Panc1 (cell line): ENCODE data around the gene GDF2.

ENCODE experiments used
- CTCF ChIP-seq: fragments of 450-650 bp; IDR thresholded peaks from 2 replicates; pipeline ENCODE4 v1.5.1; 2017; ENCODE audit warnings: mild to moderate bottlenecking
- POLR2AphosphoS5 ChIP-seq: IDR thresholded peaks from 2 replicates; pipeline ENCODE4 v1.6.1; 2012; ENCODE audit warnings: mild to moderate bottlenecking, low read depth, low read length, moderate library complexity
- REST ChIP-seq, 2 experiments: IDR thresholded peaks; 2 replicates each; pipeline ENCODE4 v1.6.1; 2011 to 2012; ENCODE audit warnings: low read depth in 2 of 2, control low read depth in 1 of 2, low read length in 1 of 2, mild to moderate bottlenecking in 1 of 2, moderate library complexity in 1 of 2; ENCODE audit not compliant: insufficient read depth in 1 of 2
- TCF7L2 ChIP-seq: IDR thresholded peaks from 2 replicates; pipeline ENCODE4 v1.6.1; 2011; ENCODE audit warnings: mild to moderate bottlenecking, low read depth, low read length, inconsistent platforms

GRCh38 chr10:47306387-47307210 is 15.7 kb upstream of the GDF2 start:
- no peak for TF ChIP-seq CTCF
- no peak for TF ChIP-seq POLR2AphosphoS5
- no peak for TF ChIP-seq REST (IDR thresholded peaks at IDR 0.05; ENCODE audit: insufficient read depth in 1 of 2, low read depth in 2 of 2, low read length in 1 of 2)
- TF ChIP-seq TCF7L2 = no peak
